KG1 (cell line): ENCODE measurements around the gene NFS1.
"Not testable (repeated sequence)": the region's sequence is repeated elsewhere in the genome, so short reads cannot be mapped to it uniquely, and the experiment has no call there.

Experiments used
- DNase-seq: peaks from one replicate; lab custom pipeline; 2025; lab: John Stamatoyannopoulos, UW

Gene NFS1

GRCh38 chr20:35699127-35699956 lies at the start of gene NFS1, which contains the start of gene ROMO1:
Gene NFS1, minus strand, starts transcription at chr20:35699352. Its CDS starts 64 bp downstream, at chr20:35699288.
Gene ROMO1, plus strand, starts transcription at chr20:35699405. Its CDS starts 228 bp downstream, at chr20:35699633.
- peak; percentile 74 for DNase-seq

- not testable (repeated sequence) for DNase-seq
Measured at GRCh38 chr20:35744492-35744841, 45.3 kb upstream of the NFS1 start.

- DNase-seq: no peak
Measured at GRCh38 chr20:35743693-35744491, 44.7 kb upstream of the NFS1 start.

GRCh38 chr20:35742741-35743523 lies 43.8 kb upstream of the NFS1 start:
- DNase-seq: peak; percentile 58

- peak; percentile 99 for DNase-seq
Measured at GRCh38 chr20:35741892-35742740, 43.0 kb upstream of the NFS1 start, which contains the start of gene RBM39. Gene RBM39, minus strand, starts transcription at chr20:35742260. Its CDS starts 1,386 bp downstream, at chr20:35740874.

- DNase-seq: no peak
Measured at GRCh38 chr20:35739294-35740163, 40.4 kb upstream of the NFS1 start.

GRCh38 chr20:35738410-35739179 lies 39.4 kb upstream of the NFS1 start:
- no peak for DNase-seq

GRCh38 chr20:35737865-35738333 lies 38.7 kb upstream of the NFS1 start:
- DNase-seq: no peak

GRCh38 chr20:35735826-35736470 lies 36.8 kb upstream of the NFS1 start:
- no peak for DNase-seq

GRCh38 chr20:35734777-35735649 lies 35.9 kb upstream of the NFS1 start:
- no peak for DNase-seq

- DNase-seq: no peak
Measured at GRCh38 chr20:35734374-35734773, 35.2 kb upstream of the NFS1 start.

- DNase-seq: no peak
Measured at GRCh38 chr20:35732644-35732982, 33.5 kb upstream of the NFS1 start.

- no peak for DNase-seq
Measured at GRCh38 chr20:35731862-35732643, 32.9 kb upstream of the NFS1 start.

- DNase-seq: no peak
Measured at GRCh38 chr20:35731469-35731788, 32.3 kb upstream of the NFS1 start.

- no peak for DNase-seq
Measured at GRCh38 chr20:35730583-35731468, 31.7 kb upstream of the NFS1 start.
